Stimulated activated CD4-positive, alpha-beta T cell treated with anti-CD3 and anti-CD28 coated beads, Interleukin-1b, Interleukin-23, amount 100 ng/mL, for 4 hours (primary cell): ENCODE data around the gene PAQR9.

Experiments
- DNase-seq, 2 donors: peaks; one replicate each; pipeline ENCODE4 v3.0.0-alpha.2; 2020; ENCODE audit warnings: low read depth in 2 of 2

PAQR9 gene

GRCh38 chr3:142982038-142982773 is 18.7 kb upstream of the PAQR9 start:
- DNase-seq, result no peak

- DNase-seq, result no peak
These were observed 17.6 kb upstream of the PAQR9 start for GRCh38 chr3:142981108-142981507.

- no peak for DNase-seq
These were observed 13.9 kb upstream of the PAQR9 start for GRCh38 chr3:142977399-142977728.

- no peak for DNase-seq
These were observed 13.3 kb upstream of the PAQR9 start for GRCh38 chr3:142976621-142977398.

GRCh38 chr3:142975316-142975995 is 12.0 kb upstream of the PAQR9 start:
- DNase-seq, result no peak

GRCh38 chr3:142973217-142974009 is 9.9 kb upstream of the PAQR9 start:
- no peak for DNase-seq

GRCh38 chr3:142972092-142972753 is 8.7 kb upstream of the PAQR9 start:
- DNase-seq, result no peak

GRCh38 chr3:142971431-142971830 is 8.0 kb upstream of the PAQR9 start:
- no peak for DNase-seq

- DNase-seq, result no peak
These were observed 5.0 kb upstream of the PAQR9 start for GRCh38 chr3:142968319-142969025.

GRCh38 chr3:142966808-142967207 is 3.3 kb upstream of the PAQR9 start:
- no peak for DNase-seq

GRCh38 chr3:142965581-142965980 is 2.1 kb upstream of the PAQR9 start:
- DNase-seq, result no peak

- no peak for DNase-seq
These were observed 299 bp downstream of the PAQR9 start for GRCh38 chr3:142963234-142963515.

GRCh38 chr3:142962520-142963233 is 797 bp downstream of the PAQR9 start:
- no peak for DNase-seq

GRCh38 chr3:142962175-142962519 is 1.3 kb downstream of the PAQR9 start:
- no peak for DNase-seq

- DNase-seq, result no peak
These were observed 1.9 kb downstream of the PAQR9 start for GRCh38 chr3:142961539-142961938.

GRCh38 chr3:142960322-142960850 is 3.1 kb downstream of the PAQR9 start:
- no peak for DNase-seq

- no peak for DNase-seq
These were observed 4.8 kb downstream of the PAQR9 start for GRCh38 chr3:142958707-142959106.

- no peak for DNase-seq
These were observed 10.0 kb downstream of the PAQR9 start for GRCh38 chr3:142953443-142953842.

GRCh38 chr3:142952272-142953193 is 10.9 kb downstream of the PAQR9 start:
- DNase-seq, result no peak
